Retina (tissue), 1 donor: ENCODE measurements around the gene NUP153.

Experiments used
- DNase-seq: peaks from one replicate; pipeline ENCODE4 v3.0.0-alpha.2; 2016

Gene NUP153

DNA sequence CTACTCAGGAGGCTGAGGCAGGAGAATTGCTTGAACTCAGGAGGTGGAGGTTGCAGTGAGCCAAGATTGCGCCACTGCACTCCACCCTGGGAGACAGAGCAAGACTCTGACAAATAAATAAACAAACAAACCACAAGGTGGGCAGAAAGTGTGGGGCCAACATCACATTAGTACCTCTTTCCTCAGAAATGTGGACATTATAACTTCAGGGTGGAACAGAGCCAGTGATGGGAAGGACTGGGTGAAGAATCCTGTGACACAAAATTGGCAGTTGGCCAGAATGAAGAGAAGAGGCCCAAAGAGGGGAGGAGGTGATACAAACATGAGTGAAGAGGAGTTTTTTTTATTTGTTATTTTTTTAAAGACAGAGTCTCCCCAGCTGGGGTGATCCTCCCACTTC lies 50.6 kb downstream of the NUP153 start:
- no peak for DNase-seq

DNA sequence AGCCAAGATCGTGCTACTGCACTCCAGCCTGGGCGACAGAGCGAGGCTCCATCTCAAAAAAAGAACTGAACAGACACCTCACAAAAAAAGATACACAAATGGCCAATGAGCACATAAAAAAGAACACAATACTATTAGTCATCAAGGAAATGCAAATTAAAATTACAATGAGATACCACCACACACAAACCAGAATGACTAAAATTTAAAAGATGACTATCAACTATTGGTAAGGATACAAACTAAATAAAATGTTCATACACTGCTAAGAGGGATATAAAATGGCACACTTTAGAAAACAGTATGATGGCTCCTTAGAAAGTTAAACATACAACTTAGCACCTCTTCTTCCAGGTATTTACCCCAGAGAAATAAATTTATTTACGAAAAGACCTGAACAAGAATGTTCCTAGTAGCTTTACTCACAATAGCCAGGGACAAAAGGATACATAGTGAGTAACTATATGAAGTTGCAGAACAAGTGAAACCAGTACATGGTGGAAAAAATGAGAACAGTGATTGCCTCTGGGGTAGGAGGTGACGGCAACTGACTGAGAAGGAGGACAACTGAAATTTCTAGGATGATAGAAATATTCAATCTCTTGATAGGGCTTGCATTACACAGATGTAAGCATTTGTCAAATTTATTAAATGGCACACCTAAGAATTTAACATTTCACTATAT lies 53.4 kb downstream of the NUP153 start:
- no peak for DNase-seq

DNA sequence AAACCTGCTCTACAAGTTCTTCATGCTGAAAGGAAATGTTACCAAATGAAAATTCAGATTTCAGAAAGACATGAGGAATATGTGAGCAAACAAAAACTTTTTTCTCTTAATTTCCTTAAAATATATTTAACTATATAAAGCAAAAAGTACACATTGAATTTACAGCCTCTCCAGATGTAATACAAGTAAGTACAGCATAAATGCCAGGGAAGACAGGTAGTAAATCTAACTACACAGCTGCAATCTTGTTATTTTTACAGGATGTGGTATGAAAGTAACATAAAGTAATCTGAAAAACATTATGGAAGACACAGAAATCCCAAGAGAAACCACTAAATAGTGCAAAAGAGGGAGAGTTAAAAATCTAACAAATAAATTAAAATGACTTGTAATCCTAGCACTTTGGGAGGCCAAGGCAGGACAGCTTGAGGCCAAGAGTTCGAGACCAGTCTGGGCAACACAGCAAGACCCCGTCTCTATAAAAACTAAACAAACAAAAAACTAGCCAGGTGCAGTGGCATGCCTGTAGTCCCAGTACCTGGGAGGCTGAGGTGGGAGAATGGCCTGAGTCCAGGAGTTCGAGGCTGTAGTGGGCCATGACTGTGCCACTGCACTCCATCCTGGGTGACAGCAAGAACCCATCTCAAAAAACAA lies 55.9 kb downstream of the NUP153 start:
- DNase-seq = no peak

DNA sequence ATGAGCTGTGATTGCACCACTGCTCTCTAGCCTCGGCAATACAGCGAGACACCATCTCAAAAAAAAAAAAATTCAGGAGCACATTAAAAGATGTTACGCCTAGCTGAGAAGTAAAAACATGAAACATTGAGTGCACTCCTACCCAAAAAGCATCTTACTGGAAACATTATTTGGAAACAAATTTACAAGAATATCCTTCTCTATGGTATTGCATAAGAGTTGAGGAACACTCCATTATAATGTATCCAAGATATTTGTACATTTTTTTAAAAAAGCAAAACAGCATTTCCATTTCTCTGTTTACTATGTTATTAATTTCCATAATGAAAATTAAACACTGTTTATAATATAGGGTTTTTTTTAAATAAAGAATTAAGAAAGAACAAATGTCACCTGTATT lies 58.0 kb downstream of the NUP153 start:
- no peak for DNase-seq

DNA sequence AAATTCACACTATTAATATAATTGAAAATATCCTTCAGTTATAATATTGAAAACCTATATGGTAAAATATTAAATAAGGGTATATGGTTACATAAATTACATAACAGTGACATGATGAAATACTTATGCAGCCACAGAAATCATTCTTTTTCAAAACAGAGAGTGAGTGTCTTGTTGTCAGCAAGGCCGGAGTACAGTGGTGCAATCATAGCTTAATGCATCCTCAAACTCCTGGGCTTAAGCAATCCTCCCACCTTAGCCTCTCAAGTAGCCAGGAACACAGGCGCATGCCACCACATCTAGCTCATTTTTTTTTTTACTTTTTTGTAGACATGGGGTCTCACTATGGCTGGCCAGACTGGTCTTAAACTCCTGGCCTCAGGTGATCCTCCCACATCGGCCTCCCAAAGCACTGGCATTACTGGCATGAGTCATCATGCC lies 66.2 kb downstream of the NUP153 start:
- no peak for DNase-seq

DNA sequence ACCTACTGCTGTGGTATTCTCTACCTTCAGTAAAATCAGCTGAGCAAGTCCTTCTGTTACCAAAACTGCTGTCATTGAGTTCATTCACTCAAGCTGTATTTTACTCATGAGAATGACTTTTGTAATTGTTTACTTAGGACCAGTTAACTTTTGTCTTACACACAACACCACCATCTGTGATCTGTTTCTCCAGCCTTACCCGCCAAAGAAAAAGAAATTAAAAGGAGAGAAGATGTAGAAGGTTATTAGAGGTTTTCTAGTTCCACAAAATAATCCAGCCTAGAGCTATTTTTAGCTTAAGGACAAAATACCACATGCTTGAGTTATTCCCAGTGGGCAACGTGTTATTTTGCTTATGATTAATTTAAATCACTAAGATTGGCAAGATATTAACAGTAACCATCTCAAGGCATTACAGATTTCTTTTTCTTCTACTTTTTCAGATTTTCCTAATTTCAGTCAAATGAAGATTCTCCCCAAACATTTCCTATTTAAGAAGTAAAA lies 68.5 kb downstream of the NUP153 start:
- no peak for DNase-seq

DNA sequence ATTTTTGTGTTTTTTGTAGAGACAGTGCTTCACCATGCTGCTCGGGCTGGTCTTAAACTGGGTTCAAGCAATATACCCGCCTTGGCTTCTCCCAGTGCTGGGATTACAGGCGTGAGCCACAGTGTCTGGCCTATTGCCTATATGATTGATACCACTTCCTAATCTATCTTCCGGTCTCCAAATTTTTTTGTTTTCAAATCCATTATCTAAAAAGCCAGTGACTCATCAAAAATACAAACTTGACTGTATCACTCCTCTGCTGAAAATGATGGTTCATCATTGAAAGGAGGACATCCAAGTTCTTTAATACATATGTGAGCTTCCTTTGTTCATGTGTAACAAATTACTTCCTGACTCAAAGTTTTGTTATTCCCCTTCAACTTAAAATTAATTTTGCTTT lies 71.2 kb downstream of the NUP153 start:
- no peak for DNase-seq

DNA sequence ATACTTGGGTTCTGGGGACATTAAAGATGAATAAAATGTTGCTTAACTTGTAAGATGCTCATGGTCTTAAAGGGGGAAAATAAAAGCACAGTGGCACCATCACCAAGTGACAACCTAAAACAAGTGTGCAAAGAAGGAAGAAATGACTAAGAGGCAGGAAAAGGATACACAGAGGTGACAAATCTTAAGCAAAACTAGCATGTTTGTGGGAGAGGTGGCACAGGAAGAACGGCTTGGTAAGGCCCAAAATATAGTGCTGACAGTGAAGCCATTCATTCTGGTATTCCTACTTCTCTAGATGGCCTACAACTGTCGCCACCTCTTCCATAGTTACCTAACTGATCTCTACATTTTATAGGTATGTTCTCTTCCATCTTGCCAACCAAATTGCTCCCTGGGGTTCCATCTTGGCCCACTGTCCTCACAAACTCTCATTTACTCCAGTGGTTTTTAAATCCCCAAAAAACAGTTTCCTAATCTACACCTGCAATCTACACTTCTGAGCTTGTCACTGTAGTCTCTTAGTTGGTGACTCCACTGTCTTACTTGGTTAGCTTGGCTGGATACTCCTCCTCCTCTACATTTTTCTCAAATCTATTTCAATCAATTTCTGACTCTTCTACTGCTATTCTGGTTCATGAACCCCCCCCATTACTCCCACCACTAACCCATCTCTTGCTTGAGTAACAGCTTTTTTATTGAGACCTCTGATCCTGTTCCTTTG lies 73.1 kb downstream of the NUP153 start:
- no peak for DNase-seq

DNA sequence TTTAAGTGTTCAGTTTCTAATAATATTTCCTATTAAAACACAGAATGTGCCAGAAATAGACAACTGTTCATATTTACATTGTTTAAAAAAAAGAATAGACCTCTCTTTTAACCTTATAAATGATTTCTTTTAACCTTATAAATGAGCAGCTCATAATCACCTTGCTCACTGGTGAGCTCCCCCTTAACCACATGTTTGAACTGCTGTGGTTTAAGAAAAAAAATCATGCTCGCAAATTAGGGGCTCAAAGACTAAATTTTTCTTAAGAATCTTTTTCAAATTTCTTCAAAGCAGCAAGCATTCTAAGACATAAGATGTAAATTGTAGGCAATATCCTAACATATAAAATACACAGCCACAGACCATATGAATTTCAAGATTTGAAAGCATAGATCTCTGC lies 73.8 kb downstream of the NUP153 start:
- no peak for DNase-seq

DNA sequence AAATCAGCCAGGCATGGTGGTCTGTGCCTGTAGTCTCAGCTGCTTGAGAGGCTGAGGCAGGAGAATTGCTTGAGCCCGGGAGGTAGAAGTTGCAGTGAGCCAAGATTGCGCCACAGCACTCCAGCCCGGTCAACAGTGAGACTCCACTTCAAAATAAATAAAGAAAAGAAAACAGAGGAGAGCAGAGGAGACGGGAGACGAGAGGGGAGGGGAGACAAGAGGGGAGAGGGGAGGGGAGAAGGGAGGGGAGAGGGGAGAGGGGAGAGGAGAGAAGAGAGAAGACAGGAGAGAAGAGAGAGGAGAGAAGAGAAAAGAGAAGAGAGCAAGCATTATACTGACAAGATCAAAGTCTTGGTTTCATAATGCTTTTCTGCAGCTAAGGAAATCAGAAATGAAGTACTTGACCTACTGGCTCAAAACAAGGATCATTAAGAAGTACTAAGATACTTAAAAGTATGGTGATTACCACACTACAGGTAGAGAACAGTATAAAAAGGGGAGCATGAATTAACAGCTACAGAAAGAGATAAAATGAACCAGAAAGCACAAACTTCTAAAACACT lies 76.1 kb downstream of the NUP153 start:
- no peak for DNase-seq

DNA sequence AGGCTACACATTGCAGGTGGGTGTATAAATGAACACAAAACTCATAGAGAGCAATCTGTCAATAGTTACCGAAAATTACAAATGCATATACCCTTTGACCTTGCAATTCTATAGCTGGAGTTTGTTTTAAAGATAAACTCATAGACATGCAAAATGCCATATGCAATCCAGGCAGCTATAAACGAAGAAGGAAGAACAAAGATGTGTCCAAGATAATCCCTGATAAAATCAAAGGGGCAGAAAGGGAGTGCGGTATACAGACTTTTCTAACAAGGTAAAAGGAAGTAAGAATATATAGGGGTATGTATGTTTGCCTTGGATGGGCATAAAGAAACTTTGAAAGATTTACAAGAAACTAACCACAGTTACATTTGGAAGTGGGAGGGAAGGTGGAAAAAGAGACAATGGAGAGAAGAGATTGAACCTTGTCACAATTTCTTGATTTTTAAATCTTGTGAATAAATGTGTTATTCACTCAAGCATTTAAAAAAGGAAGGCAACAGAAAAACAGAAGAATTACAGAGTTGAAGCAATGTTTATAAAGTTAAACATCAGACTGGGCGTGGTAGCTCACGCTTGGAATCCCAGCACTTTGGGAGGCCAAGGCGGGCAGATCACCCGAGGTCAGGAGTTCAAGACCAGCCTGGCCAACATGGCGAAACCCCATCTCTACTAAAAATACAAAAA lies 76.8 kb downstream of the NUP153 start:
- DNase-seq = no peak

DNA sequence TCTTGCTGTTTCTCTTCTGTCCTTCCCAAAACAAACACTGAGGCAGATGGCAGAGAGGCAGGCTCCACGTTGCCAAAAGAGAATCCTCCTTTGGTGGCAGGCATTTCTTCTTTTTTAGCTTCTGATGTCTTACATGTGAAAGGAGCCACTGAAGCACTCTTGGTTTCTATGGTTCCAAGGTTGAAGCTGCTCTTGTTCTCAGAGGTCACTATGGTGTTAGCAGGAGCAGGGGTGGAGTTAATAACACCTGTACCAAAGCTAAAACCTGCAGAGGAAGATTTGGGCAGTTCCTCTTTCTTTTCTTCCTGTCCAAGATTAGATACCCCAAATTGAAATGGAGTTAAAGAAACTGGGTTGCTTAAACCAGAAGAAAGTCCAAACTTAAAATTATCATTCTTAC lies 77.9 kb downstream of the NUP153 start:
- no peak for DNase-seq

DNA sequence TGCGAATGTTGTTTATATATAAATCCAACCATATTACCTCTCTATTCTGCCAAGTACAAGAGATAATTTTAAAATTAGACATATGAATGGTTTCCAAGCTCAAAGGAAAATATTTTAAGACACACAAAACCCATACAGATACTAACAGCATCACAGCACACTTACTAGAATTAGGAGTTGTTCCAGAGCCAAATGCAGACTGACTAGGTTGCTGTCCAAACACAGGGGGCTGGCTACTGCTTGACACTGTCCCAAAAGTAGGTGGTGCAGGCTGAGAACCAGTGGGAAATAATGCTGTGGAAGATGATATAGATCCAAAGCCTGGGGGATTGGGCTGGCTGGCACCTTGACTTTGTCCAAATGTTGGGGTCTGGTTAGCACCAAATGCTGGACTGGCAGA lies 82.3 kb downstream of the NUP153 start:
- no peak for DNase-seq

DNA sequence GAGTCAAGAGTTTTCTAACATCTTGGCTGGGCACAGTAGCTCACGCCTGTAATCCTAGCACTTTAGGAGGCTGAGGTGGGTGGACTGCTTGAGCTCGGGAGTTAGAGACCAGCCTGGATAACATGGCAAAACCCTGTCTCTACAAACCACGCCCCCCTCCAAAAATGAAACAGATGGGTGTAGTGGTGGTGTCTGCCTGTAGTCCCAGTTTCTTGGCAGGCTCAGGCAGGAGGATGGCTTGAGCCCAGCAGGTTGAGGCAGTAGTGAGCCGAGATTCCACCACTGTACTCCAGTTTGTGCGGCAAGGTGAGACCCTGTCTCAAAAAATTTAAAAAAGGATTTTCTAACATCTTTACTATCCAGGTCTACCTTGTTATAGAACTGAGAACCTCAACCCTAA lies 84.6 kb downstream of the NUP153 start:
- DNase-seq = no peak

DNA sequence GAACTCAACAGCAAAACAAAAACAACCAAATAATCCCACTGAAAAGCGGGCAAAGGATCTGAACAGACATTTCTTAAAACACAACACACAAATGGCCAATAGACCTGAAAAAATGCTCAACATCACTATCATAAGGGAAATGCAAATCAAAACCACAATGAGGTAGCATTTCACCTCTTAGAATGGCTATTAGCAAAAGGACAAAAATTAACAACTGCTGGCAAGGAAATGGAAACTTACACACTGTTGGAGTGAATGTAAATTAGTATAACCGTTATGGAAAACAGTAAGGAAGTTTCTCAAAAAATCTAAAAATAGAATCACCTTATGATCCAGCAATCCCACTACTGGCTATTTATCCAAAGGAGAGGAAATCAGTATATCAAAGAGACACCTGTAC lies 85.7 kb downstream of the NUP153 start:
- no peak for DNase-seq

DNA sequence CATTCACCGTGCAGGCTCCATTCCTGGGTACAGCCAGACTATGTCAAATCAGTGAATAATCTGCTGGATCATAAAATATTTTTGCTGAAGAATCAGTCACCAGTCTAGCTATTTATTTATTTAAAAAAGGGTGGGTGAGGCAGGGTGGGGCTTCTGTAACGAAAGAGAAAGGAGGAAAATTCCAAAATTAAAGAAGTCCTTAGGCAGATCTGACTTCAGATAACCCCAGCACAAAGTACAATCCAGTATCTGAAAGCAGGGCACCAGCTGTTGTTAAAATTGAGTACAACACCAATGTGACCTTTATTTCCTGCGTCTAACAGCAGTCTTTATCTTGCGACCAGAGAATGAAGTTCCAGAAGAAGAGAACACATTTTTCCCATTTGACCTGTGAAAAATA lies 90.9 kb downstream of the NUP153 start:
- no peak for DNase-seq

DNA sequence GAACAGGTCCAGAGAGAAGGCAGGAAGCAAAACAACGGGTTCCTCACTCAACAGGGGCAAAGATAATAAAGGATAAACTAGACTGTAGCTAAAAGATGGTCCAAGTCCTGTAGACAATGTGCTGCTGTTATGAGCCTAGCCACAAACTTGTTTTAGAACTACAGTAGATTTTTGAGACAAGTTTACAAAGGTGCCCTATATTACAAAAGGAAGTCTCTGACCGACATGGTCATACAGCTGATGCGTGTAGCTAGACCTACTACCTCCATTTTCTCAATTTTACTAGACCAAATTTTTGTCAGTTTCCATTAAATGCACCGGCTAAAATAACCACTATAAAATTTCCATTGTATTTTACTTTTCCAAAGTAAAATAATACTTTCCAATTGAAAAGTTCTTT lies 94.7 kb downstream of the NUP153 start:
- no peak for DNase-seq

DNA sequence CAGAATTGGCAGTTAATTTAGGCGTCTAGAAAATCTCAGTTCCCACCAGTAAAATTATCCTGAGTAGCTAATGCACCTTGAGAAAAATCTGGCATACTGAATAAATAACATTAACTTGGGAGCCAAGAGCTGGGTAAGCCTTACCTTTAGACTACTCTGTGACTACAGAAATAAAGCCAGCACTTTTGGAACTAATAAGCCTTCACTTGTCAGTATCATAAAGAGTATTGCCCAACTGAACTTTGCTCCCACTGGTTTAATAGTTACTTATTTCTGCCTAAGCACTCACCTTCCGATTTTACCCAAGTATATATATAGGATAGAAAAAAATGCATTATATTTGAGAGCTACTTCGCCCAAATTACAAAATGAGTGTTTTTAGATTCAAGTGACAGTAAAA lies 95.9 kb downstream of the NUP153 start:
- no peak for DNase-seq

DNA sequence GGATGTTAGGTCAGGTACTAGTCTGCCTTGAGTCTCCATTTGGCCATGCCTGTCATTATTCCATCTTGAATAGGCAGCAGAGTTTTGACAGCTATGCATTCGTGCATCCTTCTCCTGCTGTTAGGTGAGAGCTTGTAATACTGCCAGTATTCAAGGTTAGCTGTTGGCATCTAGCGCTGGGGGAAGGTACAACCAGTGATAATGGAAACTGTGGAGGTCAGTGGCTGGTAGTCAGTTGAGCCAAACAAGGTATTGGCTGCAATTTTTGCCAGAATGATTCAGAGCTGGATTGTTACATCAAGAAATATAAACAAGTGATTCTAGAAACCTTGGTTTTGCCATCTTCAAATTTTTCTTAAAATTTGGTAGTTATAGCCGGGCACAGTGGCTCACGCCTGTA lies 100.1 kb downstream of the NUP153 start:
- DNase-seq = no peak

DNA sequence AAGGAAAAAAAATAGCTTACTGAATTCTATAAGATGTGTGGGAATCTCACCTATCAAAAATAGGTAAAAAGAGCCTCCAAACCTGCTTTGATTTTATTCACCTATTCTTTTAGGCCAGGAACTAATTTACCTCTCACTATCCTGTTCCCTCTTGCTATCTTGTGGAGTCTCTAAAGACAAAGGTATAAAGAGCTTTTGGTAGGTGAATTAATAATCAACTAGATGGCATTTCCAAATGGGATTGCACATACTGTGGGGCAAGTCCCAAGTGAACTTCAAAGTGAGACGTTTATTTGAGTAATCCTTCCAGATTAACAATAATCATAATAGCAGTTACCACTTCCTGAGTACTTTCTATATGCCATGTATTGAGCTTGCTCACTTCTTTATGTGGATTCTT lies 103.8 kb downstream of the NUP153 start:
- no peak for DNase-seq

DNA sequence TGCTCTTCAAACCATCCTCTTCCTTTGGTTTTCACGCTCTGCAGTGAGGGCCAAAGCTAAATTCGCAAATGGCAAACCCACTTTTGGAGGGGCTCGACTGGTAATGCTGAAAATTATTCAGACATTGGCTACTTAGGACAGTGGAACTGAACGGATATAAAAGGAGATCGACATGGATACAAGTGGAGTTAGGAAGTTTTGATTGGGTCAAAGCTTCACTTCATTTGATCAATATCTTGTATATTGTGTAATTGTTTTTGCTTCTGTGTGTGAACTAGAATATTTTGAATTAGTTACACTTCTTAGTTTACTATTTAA lies 105.4 kb downstream of the NUP153 start:
- DNase-seq = no peak

DNA sequence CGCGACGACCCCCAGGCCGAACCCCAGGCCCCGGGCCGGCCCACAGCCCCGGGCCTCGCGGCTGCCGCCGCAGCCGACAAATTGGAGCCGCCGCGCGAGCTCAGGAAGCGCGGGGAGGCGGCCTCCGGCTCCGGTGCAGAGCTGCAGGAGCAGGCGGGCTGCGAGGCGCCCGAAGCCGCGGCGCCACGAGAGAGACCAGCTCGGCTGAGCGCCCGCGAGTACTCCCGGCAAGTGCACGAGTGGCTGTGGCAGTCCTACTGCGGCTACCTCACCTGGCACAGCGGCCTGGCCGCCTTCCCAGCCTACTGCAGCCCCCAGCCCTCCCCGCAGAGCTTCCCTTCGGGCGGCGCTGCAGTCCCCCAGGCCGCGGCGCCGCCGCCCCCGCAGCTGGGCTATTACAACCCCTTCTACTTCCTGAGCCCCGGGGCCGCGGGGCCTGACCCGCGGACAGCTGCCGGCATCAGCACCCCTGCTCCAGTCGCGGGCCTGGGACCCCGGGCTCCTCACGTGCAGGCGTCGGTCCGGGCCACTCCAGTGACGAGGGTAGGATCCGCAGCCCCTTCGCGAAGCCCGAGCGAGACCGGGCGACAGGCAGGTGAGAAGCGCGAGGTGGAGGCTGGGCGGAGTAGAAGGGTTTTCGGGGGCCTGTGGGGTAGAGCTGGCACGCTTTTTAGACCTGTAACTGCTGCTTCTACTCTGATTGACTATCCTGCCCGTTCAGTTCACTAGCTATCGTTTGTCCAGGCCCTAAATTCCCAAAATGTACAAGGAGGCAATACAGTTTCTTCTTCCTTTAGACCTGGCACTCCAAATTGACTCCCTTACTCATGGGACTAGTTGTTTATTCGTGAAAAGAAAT lies 106.0 kb downstream of the NUP153 start:
- DNase-seq = peak; percentile 82
